Hippocampal formation (tissue), 2 donors: ENCODE data around the gene RPS29.
A peak's percentile ranks its signal among the peaks of the same experiment; 100 is the strongest.
"Not testable (repeated sequence)": the region's sequence is repeated elsewhere in the genome, so short reads cannot be mapped to it uniquely, and the experiment has no call there.

Source experiments
- DNase-seq, 2 donors: peaks; one replicate each; lab custom pipeline; 2025; lab: John Stamatoyannopoulos, UW

RPS29 gene

DNA sequence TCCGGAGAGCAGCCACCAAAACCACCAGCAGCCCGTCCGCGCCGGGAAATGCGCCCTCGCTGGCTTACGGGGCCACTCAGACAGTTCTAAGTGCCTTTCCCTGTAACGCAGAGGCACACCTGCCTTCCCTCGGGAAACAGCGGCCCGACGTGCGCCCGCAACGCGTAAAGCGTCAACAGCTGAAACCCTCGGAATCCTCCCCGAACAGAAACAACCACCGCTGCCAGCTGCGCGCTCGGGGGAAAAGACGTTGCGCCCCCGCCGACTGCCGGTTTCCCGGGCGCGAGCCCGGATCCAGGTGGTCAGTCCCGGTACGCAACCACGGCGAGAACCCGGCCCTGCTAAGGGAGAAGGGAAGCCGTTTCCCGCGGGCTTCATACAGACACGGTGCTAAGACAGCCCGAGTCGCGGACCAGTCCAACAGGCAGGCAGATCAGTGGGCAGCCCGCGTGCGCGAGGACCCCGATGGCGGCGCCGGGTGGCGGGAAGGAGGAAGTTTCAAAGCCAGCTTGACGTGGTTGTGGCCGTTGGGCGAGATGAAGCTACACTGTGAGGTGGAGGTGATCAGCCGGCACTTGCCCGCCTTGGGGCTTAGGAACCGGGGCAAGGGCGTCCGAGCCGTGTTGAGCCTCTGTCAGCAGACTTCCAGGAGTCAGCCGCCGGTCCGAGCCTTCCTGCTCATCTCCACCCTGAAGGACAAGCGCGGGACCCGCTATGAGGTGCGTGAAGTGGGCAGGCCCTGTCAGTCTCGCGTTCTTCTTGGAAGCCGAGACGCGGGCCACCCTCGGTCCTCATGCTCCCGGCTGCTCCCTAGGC lies 12.5 kb upstream of the RPS29 start, which contains the start of gene LRR1:
LRR1 (plus strand) TSS at position 456 of the 816 bp plus-strand sequence; CDS start at position 537, 81 bp downstream.
- DNase-seq = peak; percentile 63 to 78

DNA sequence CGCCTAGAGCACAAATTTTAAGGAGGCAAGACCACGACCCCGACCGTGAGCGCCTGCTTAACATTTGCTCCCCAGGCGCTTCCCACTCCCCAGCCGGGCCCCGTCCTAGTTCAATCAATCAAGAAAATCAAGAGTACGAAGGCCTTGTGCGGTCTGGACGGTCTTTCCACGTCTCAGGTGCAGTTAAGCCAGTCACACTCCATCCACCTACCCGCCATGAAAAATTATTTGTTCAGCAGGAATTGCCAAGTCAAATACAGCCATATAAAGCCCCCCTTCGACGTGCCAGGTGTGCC lies 12.0 kb upstream of the RPS29 start:
- no peak for DNase-seq

DNA sequence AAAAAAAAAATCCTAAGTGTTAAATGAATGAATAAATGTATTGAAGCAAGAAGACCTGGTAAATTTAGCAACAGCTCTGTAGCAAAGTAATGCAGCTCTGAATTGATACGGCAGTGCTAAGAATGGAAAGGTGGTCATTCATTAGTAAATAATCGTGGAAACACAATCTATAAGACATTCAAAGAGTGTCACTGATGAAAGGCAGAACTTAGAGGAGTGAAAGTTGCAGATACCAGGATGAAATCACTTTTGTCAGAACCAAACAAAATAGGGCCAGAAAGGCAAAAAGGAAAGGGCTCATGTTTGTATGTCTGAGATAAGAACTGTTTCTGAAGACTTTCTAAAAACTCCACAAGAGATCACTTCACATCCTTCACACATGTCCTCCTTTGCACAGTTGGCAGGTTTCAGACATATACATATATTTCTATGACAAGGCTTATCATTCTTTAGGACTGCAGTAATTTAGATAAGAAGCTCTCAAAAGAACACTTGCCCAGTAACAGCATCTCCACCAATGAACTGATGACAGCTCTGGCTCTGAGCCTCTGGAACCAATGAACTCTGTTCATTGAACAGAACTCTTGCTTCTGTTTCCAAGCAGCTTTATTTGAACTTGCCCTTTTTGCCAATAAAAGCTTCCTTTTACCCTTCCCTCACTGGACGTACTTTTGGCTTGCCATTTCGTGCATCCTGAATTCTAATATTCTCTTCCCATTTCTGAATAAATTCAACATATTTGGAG lies 8.3 kb upstream of the RPS29 start:
- DNase-seq = no peak

DNA sequence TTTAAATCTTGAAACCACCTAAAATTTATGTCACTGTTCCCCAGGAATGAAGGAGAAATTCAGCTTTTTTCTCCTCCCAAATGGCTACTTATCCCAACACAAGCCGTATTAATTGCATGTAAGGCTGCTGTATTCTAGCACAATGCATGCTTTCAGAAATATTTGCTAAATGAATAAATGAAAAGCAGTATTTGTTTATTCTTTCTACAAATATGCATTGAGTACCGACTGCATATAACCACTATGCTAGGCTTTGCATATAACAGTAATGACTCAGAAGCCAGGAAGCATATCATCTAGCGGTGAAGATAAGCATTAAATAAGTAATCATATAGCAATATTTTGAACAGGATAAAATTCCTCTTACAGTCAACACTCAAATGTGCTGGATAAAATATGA lies 6.8 kb upstream of the RPS29 start:
- DNase-seq = no peak

DNA sequence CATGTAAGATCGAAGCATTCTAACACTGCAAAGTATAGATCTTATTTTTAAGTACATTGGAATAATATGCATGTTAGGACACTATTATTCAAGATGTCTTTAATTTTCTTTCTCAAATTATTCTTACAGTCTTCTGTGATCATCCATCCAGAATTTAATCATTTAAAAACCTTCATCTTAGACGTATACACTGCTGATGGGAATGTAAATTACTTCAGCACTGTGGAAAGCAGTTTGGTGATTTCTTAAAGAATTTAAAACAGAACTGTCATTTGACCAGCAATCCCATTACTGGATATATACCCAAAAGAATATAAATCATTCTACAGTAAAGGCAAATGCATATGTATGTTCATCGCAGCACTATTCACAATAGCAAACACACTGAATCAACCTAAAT lies 3.2 kb upstream of the RPS29 start:
- DNase-seq = no peak

DNA sequence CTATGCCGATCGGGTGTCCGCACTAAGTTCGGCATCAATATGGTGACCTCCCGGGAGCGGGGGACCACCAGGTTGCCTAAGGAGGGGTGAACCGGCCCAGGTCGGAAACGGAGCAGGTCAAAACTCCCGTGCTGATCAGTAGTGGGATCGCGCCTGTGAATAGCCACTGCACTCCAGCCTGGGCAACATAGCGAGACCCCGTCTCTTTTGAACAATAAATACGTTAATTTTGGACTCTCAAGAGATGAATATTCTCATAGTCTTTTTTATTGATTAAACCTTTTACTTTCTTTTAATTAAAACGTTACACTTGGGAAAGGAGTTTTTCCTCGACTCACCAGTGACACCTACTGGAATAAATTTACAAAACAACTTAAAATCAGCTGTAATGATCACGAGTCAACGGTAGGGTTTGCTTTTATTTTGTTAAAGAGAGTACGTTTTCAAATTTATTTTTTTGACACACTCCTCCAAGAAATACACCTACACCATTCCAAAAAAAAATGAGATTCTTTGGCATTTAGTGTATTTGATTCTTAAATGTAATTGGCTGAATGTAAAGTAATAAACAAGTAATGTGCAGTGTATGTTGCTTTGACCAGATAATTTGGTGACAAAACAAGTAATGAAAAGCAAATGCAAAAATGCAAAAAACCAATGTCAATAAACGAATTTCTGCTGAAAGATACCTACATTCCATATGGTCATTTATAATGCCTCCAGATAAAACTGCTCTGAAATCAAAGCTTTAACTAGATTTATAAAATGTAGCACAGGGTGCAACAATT lies 687 bp upstream of the RPS29 start:
- peak in 1 of 2 donors; percentile 64 for DNase-seq

DNA sequence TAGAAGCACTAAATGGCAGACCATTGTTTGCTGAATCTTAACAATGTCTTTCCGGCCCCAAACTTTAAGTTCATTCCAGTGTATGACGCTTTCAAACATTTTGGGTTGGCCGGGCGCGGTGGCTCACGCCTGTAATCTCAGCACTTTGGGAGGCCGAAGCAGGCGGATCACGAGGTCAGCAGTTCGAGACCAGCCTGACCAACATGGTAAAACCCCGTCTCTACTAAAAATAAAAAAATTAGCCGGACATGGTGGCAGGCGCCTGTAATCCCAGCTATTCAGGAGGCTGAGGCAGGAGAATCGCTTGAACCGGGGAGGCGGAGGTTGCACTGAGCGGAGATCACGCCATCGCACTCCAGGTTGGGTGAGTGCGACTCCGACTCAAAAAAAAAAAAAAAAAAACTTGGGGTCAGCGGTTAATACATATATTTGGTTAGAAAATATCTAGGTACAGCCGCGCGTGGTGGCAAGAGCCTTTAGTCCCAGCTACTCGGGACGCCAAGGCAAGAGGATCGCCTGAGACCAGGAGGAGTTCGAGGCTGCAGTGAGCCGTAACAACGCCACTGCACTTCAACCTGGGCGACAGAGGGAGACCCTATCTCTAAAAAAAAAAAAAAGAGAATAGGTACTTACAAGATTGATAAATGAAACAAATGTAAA lies 1.1 kb downstream of the RPS29 start:
- DNase-seq = not testable (repeated sequence)

DNA sequence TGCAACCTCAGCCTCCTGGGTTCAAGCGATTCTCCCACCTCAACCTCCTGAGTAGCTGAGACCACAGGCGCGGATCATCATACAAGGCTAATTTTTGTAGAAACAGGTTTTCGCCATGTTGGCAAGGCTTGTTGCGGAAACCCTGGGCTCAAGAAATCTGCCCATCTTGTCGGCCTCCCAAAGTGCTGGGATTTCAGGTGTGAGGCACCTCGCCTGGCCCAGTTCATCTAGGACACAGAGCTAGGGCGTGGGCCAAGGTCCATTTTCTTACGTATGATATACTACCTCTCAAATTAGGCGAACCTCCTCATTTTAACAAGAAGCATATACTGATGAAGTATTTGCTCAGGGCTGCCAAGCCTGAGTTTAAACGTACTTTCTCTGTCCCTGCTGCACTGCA lies 2.1 kb downstream of the RPS29 start:
- DNase-seq = no peak

DNA sequence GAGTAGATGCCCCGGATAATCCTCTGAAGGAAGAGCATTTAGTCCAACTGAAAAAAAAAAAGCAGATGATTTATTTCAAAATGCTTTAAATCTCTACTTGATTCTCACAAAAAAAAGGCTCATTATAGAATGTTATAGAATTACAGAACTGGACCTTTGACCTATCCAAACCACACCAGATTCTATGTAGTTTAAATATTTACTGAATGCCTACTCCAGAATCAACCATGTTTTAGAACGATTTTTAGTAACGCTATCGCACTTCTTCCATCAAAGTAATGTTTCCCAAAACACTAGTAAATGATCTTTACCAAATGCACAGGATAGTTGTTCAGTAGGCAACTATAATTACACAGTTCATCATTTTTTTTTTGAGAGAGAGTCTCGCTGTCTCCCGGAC lies 2.6 kb downstream of the RPS29 start:
- DNase-seq = no peak

DNA sequence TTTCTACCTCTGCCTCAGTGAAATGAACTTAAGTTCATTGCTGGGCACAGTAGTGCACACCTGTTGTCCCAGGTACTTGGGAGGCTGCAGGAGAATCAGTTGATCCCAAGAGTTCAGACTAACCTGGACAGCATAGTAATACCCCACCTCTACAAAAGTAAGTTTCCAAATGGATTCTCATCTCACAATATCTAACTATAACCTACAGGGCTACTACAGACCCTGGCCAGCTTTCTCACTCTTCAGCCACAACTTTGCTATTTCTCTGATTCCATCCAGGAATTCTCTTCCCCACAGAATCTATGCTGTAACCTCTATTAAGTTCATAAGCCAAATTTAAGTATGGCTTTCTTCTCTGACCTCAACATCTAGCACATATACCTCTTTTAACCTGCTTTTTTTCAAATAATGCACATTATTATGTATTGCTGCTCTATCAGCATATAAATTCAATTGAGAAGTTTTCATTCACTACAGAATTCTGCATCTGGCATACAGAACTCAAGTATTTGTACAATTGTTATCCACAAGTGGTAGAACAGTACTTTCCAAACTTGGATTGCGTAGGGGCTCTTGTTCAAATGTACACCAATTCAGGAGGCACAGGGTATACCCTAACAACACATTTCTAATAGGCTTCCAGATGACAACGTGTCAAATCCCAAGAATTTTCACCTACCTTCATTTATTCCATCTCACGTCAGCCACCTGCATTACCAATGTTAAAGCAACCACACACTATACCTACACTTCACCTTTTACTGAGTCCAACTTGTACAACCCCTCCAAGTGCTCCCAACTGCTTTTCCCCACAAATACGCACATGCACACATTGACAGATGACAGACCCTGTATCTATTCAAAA lies 3.8 kb downstream of the RPS29 start:
- no peak for DNase-seq

DNA sequence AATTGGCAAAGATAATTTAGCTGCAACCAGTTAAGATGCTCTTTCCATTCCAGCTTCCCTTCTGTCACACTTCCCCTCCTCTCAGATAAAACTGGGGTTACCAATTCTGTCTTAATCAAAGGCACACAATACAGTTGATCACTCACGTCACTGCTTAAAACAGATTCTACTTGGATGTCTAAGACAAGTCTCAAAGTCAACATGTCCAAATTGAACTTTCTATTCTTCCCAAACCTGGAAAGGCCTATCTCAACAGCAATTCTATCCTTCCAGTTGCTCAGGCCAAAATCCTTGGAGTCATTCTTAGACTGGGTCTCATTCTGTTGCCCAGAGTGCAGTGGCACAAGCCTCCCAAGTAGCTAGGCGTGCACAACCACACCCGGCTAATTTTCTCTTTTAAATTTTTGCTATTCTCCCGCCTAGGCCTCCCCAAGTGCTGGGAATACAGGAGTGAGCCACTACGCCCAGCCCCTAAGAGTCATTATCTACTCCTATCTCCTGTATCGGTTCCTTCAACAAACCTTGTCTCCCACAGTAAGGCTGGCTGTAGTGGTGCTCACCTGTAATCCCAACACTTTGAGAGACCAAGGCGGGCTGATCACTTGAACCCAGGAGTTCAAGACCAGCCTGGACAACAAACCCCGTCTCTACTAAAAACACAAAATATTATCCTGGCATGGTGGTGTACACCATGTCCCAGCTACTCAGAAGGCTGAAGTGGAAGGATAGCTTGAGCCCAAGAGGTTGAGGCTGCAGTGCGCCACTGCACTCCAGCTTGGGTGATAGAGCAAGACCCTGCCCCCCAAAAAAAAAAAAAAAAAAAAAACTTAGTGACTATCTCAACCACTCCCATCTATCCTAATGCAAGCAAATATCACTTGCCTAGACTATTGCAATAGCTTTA lies 4.7 kb downstream of the RPS29 start:
- no peak for DNase-seq

DNA sequence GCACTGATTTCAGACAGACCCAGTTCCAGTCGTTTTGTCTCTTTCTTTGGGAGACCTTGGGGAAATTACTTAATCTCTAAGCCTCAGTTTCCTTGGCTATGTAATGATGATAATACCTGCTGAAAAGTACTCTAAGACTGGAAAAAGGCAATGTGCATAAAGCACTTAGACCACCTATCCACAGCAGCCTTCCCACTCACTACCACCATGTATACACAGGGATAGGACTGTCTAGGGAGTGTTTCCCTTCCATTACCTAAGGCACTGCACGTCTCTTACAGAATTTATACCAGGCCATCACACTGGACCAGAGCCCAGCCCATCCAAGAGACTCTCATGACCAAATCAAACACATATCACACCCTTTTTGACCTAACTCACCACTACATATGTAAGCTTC lies 6.3 kb downstream of the RPS29 start:
- DNase-seq = no peak

DNA sequence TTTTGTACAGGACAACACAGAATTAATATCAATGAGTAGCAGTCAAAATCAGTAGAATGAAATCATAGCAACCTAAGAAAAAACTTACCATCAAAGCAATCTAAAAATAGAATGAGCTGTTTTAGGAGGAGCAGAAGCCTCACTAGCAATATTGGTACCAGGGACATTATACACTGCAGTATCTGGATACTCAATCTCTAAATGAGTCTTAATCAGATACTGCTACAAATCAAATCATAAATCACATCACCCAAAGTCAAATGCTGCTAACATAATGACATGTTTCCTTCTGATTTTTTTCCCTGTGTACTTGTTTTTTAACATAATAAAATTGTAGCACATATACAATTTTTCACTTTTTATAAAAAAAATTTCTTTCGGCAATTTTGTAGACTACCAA lies 8.0 kb downstream of the RPS29 start:
- DNase-seq = no peak

DNA sequence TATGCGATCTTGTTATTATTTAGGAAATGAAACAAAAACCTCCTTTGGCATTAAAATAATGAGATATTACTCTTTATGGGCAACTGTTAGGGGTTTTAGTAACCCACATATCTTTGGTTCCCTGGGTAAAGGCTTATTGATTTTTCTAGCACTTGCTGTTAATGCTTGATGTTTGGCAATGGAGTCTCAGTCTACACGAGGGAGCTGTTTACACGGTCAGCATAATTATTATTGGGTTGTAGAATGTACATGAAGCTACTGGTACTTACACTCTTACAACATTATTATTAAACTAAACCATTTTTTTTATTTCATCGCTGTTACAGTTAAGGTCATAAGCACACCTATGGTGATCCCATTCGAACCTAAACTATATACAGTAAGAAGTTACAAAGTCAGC lies 12.1 kb downstream of the RPS29 start:
- DNase-seq = no peak

DNA sequence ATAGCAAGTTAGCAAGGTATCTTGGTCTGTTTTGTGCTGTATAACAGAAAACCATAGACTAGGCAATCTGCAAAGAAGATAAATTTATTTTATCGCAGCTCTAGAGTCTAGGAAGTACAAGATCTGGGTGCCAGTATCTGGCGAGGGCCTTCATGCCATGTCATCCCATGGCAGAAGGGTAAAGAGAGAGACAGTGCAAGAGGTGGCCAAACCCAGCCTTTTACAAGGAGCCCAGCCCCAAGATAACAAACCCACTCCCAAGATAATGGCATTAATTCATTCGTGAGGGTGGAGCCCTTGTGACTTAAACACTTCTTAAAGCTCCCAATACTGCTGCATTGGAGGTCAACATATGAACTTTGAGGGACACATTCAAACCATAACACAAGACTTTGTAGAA lies 16.9 kb downstream of the RPS29 start:
- DNase-seq = no peak

DNA sequence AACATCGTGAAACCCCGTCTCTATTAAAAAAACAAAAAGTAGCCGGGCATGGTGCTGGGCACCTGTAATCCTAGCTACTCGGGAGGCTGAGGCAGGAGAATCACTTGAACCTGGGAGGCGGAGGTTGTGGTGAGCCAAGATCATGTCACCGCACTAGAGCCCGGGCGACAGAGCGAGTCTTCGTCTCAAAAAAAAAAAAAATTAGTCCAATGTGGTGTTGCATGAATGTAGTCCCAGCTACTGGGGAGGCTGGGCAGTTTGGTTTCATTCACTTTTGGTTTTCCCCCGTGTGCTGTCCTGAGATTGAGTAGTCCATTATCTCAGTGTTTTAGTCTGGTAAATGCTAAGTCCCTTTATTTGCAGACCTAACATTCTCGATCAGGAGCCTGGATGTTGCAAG lies 19.5 kb downstream of the RPS29 start:
- no peak for DNase-seq

DNA sequence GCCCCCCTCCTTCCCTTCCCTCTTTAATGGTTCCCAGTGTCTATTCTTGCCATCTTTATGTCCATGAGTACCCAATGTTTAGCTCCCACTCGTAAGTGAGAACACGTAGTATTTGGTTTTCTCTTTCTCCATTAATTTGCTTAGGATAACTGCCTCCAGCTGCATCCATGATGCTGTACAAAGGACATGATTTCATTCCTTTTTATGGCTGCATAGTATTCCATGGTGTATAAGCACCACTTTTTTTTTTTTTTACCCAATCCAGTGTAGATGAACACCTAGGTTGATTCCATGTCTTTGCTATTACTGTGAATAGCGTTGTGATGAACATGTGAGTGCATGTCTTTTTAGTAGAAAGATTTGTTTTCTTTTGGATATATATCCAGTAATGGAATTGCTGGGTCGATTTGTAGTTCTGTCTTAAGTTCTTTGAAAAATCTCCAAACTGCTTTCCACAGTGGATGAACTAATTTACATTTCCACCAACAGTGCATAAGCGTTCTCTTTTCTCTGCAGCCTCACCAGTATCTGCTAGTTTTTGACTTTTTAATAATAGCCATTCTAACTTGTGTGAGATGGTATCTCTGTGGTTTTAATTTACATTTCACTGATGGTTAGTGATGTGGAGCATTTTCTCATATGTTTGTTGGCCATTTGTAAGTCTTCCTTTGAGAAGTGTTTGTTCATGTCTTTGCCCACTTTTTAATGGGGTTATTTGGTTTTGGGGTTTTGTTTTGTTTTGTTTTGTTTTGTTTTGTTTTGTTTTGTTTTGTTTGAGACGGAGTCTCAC lies 26.0 kb downstream of the RPS29 start:
- DNase-seq = no peak

DNA sequence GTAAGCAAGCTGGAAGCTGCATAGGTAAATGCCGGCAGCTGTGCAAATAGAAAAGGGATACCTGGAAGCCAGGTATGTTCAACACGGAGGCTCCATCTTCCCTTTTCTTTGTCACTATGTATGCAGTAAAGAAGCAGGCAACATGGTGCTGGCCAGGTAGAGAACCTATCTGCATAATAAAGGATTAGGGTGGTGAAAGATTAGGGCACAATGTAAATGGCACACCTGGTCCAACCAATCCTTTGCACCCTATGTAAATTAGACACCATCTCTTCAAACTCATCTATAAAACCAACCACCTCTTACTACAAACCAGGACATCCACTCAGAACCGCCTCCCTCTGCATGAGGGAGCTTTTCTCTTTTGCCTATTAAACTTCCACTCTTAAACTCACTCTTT lies 32.3 kb downstream of the RPS29 start:
- no peak for DNase-seq

DNA sequence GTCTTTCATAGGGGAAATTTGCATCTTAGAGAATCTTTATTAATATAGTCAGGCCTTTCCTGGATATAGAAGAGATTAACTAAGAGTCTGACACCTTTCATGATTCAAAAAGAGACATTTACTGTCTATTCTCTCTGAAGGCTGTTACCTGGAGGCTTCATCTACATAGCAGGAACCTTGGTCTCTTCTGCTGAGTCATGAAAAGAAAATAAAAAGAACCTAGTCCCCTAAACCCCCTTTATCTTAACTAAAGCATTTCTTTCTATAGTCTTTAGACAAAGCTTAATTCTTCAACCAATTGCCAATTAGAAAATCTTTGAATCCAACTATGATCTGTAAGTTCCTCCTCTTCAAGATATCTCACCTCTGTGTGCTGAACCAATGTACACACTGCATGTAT lies 33.1 kb downstream of the RPS29 start:
- no peak for DNase-seq
